ENCODE data around the gene POLG. TPM values are rescaled to one million over a fixed set of nuclear protein-coding genes. Genes with fewer than 3 reads are reported as not detected.

POLG gene
- total and polyA plus RNA-seq, 3 donors from 2014 or later, result 31.6 to 73.3 (median 65.2) TPM

DNA sequence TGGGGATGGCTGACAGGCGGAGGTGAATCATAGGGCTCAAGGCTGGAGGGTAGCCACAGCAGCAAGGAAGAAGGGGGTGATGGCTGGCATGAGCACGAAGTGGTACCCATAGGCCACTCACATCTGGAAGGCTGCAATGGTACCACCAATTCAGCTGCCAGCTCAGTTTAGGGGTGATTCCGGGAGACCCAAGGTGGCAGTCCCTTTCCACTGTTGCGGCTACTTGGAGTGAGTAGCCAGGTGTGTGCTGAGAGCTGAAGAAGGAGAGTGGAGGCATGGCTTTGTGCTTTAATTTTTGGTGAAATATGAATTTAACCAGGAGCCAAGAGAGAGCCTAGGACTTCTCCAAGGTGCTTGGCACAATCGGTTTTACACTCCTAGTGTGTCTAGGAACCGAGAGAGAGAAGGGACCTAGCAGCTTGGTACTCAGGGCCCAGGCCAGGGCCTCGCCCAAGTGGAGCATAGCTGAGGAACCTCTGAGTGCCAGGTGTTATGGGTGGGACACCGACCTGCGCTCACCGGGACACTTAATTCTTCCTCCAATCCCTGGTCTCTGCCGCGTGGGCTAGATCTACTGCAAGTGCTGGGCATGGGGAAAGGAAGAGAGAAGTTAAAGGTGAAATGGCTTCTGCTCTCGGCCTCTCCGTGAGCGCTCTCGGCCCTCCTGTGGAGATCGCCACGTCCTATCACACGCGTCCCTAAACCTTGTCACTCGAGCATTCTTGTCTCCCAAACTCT lies 32.2 kb upstream of the POLG start:
- Histone ChIP-seq H3K4me3 (peak overlapping the region in 1 of 2 donors; percentile 16), H3K9me3 (no peaks in the 10 kb centered on the region), H3K27ac (no peak overlapping the region), H3K4me1 (peaks cover 12% of the 10 kb centered on the region), H3K36me3 (ENCODE audit: low read depth, missing control alignments) (no peaks in the 10 kb centered on the region), H3K27me3 (peaks cover 6% of the 10 kb centered on the region)
- no peak for DNase-seq
- 16 to 20% methylated on average over 14 to 21 of the region's 21 CpGs for WGBS, 2 donors
- intact Hi-C loops (cut with DNase I; ENCODE audit: low total_unique reads), result loop anchor here (5.0 kb wide), 1 partner anchor 60 kb away; no protein-coding TSS in a partner anchor
- TF ChIP-seq POLR2A (IDR thresholded peaks at IDR 0.05), result no peak

DNA sequence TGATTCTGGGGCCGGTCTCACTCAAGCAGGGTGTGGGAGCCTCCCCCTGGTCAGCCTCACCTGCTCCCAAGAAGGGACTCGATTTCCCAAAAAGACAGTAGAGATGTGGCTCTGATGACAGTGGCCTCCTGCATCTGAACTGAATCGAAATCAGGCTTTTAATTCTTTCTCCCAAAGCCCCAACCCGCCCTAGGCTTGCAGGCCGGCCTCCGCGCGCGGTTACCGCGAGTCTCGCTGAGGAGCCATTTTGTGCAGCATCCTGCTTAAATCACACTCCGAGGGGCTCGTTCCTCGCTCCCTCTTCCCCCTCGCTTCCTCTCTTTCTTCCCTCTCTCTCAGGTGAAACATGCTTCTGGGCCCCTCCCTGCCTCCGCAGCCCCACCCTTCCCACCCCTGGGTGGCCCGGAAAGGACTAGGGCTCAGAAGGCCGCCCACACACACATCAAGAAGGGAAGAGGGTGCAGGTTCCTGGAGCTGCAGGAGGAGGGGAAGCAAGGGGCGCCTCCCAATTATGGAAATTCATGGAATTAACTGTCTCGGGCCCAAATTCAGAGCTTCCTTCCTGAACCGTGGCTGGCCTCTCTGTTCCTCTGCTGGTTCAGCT lies 30.9 kb upstream of the POLG start:
- no peak for DNase-seq
- Histone ChIP-seq H3K36me3 (ENCODE audit: low read depth, missing control alignments) (no peaks in the 10 kb centered on the region), H3K4me1 (peaks cover 12% of the 10 kb centered on the region), H3K27ac (no peak overlapping the region), H3K9me3 (no peaks in the 10 kb centered on the region), H3K27me3 (peaks cover 6% of the 10 kb centered on the region), H3K4me3 (no peak overlapping the region)
- 8 to 10% methylated on average over 20 to 22 of the region's 22 CpGs for WGBS, 2 donors
- TF ChIP-seq, protein P1, sequence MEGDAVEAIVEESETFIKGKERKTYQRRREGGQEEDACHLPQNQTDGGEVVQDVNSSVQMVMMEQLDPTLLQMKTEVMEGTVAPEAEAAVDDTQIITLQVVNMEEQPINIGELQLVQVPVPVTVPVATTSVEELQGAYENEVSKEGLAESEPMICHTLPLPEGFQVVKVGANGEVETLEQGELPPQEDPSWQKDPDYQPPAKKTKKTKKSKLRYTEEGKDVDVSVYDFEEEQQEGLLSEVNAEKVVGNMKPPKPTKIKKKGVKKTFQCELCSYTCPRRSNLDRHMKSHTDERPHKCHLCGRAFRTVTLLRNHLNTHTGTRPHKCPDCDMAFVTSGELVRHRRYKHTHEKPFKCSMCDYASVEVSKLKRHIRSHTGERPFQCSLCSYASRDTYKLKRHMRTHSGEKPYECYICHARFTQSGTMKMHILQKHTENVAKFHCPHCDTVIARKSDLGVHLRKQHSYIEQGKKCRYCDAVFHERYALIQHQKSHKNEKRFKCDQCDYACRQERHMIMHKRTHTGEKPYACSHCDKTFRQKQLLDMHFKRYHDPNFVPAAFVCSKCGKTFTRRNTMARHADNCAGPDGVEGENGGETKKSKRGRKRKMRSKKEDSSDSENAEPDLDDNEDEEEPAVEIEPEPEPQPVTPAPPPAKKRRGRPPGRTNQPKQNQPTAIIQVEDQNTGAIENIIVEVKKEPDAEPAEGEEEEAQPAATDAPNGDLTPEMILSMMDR (IDR thresholded peaks at IDR 0.05), result no peak
- no peak for TF ChIP-seq POLR2A (IDR thresholded peaks at IDR 0.05)
- intact Hi-C loops (cut with DNase I; ENCODE audit: low total_unique reads), result loop anchor here (5.0 kb wide), 1 partner anchor 62 kb away; no protein-coding TSS in a partner anchor

DNA sequence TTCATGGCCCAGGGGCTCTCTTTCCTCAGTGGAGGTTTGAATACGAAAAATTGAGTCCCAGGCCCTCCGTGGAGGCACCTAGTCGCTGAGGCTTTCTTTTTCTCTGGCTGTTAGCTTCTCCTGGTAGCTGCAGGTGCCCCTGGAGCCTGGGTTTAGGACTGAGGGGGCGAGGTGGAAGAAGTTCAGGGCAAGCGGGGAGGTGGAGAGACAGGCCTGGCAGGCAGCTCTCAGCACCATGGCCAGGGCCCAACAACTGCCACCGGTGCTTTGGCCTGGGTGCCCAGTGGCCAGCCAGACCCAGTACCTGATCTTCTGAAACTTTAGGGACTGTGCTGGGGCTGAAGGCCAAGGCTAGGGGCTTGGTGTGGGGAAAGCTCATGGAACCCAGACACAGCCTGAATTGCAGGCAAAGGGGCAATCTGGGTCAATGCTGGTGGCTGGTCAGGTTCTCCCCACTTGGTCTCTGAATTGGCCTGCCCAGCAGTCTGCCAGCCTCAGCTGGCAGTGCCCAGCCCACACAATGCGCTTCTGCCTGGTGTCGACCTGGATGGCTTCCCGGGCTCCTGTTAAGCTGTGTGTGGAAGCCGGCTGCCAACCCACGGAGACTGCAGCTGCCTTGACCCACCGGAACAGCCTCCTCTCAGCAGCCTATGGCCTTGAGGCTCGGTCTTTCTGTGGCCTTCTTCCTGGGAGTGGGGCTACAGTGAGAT lies 30.3 kb upstream of the POLG start:
- whole genome bisulfite sequencing, 2 donors, result 24 to 31% methylated on average over 4 to 13 of the region's 13 CpGs
- Histone ChIP-seq H3K27ac (no peak overlapping the region), H3K36me3 (ENCODE audit: low read depth, missing control alignments) (no peaks in the 10 kb centered on the region), H3K27me3 (peaks cover 6% of the 10 kb centered on the region), H3K9me3 (no peaks in the 10 kb centered on the region), H3K4me3 (no peak overlapping the region), H3K4me1 (peaks cover 12% of the 10 kb centered on the region)
- intact Hi-C loops (cut with DNase I; ENCODE audit: low total_unique reads), result loop anchor here (5.0 kb wide), 1 partner anchor 62 kb away; no protein-coding TSS in a partner anchor
- DNase-seq, result no peak
- TF ChIP-seq, protein P1 (IDR thresholded peaks at IDR 0.05), result no peak
- TF ChIP-seq POLR2A (IDR thresholded peaks at IDR 0.05), result no peak

DNA sequence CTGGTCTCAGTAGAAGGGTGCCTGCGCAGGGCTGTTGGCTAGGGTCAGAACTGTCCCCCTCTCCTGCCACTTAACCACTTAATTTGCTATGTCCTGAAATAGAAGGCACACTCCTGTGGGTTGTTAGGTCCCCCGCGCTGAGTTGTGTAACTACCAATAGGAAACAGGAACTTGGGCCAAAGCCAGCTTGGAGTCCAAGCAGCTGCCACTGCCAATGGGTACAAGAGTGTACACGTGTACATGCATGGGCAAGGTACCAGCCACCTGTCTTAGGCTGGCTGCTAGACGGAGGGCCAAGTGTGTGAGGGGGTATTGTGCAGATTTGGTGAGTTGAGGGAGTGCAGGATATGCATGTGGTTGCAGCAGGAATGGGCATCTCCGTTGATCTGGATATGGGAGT lies 29.7 kb upstream of the POLG start:
- intact Hi-C loops (cut with DNase I; ENCODE audit: low total_unique reads), result no loop called here
- DNase-seq, result no peak
- peaks cover 6% of the 10 kb centered on the region for H3K27me3 ChIP-seq
- no peaks in the 10 kb centered on the region for H3K36me3 ChIP-seq (ENCODE audit: low read depth, missing control alignments)
- H3K27ac ChIP-seq, result no peak overlapping the region
- H3K9me3 ChIP-seq, result no peaks in the 10 kb centered on the region
- no peak for TF ChIP-seq POLR2A (IDR thresholded peaks at IDR 0.05)
- TF ChIP-seq, protein P1 (IDR thresholded peaks at IDR 0.05), result no peak
- no peak overlapping the region for H3K4me3 ChIP-seq
- peaks cover 12% of the 10 kb centered on the region for H3K4me1 ChIP-seq
- 14 to 51% methylated on average over 2 to 6 of the region's 6 CpGs for WGBS, 2 donors

DNA sequence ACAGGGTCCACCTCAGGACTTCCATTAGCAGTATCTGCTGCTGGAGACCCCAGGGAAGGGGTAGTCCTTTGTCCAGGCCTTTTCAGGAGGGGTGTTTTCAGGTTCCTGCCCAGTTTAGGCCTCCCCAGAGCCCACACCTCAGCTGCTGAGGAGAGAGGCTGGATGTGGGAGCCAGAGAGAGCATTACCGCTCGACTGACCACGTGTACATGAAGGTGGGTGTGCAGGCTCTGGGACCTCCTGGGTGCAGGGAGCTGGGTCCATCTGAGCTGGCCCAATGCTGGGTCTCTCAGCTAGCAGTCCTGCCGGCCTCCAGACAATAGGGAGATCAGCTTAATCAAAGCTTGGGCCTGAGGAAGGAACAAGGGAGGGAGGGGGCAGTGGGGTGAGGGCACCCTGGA lies 29.1 kb upstream of the POLG start:
- WGBS, 2 donors, result 43% methylated on average over 1 to 4 of the region's 4 CpGs
- Histone ChIP-seq H3K27me3 (peaks cover 6% of the 10 kb centered on the region), H3K36me3 (ENCODE audit: low read depth, missing control alignments) (no peaks in the 10 kb centered on the region), H3K27ac (no peak overlapping the region), H3K4me3 (no peak overlapping the region), H3K9me3 (no peaks in the 10 kb centered on the region), H3K4me1 (peaks cover 15% of the 10 kb centered on the region)
- no peak for DNase-seq
- intact Hi-C loops (cut with DNase I; ENCODE audit: low total_unique reads), result no loop called here
- TF ChIP-seq, protein P1 (IDR thresholded peaks at IDR 0.05), result no peak
- TF ChIP-seq POLR2A (IDR thresholded peaks at IDR 0.05), result no peak
